PC-3 (cell line): Measurements from ENCODE around the gene FGFR3. TPM values are rescaled to one million over a fixed set of nuclear protein-coding genes. Genes with fewer than 3 reads are reported as not detected.

Experiments used
- ATAC-seq: fragments of 200-7000 bp; cut with Tn5 transposase; 2 replicates; pipeline ENCODE4 v1.9.1; 2020; ENCODE audit warnings: mild to moderate bottlenecking, moderate library complexity
- BruUV-seq: library from RNA; stranded (reverse); fragments of 400-500 nt; replicated peaks from 2 replicates; lab custom pipeline; 2021; lab: Mats Ljungman, UMichigan
- CTCF ChIA-PET: fragments of 300-600 bp; sonication (Branson Sonifier 250); formaldehyde crosslinking; loops from one replicate; lab custom pipeline; 2022; ENCODE audit warnings: antibody characterized with exemption; lab: Charles Lee
- POLR2A ChIA-PET: fragments of 300-600 bp; sonication (Branson Sonifier 250); formaldehyde crosslinking; loops from one replicate; lab custom pipeline; 2022; ENCODE audit warnings: antibody characterized with exemption; ENCODE audit not compliant: unreplicated experiment; lab: Charles Lee
- DNase-seq: peaks from one replicate; pipeline ENCODE4 v3.0.0-alpha.2; 2015
- H2AFZ ChIP-seq: fragments of 300-600 bp; sonication (generic); 2 replicates; pipeline ENCODE4 v1.6.0; 2016; ENCODE audit warnings: antibody characterized with exemption, low read length
- H3F3A ChIP-seq: fragments of 300-600 bp; sonication (generic); one replicate; pipeline ENCODE4 v1.6.0; 2017; ENCODE audit warnings: antibody characterized with exemption, low read length, control low read depth, mild to moderate bottlenecking; ENCODE audit not compliant: unreplicated experiment
- H3K27ac ChIP-seq: fragments of 300-600 bp; sonication (generic); 2 replicates; pipeline ENCODE4 v1.5.1; 2016; ENCODE audit warnings: mild to moderate bottlenecking, low read length
- H3K27me3 ChIP-seq: fragments of 300-600 bp; sonication (generic); 2 replicates; pipeline ENCODE4 v1.6.1; 2016; ENCODE audit warnings: low read length, mixed read lengths
- H3K36me3 ChIP-seq: fragments of 300-600 bp; sonication (generic); 2 replicates; pipeline ENCODE4 v1.6.1; 2016; ENCODE audit warnings: low read depth, mixed run types, low read length, mixed read lengths
- H3K4me1 ChIP-seq: fragments of 300-600 bp; sonication (generic); 2 replicates; pipeline ENCODE4 v1.5.1; 2016; ENCODE audit warnings: low read length; ENCODE audit not compliant: insufficient read depth
- H3K4me2 ChIP-seq: fragments of 300-600 bp; sonication (generic); 2 replicates; pipeline ENCODE4 v1.6.0; 2016; ENCODE audit warnings: low read length
- H3K4me3 ChIP-seq: fragments of 300-600 bp; sonication (generic); 2 replicates; pipeline ENCODE4 v1.5.1; 2016; ENCODE audit warnings: mild to moderate bottlenecking, low read length, mixed read lengths
- H3K79me2 ChIP-seq: fragments of 300-600 bp; sonication (generic); 2 replicates; pipeline ENCODE4 v1.6.1; 2017; ENCODE audit warnings: low read length, mixed read lengths
- H3K9ac ChIP-seq: fragments of 300-600 bp; sonication (generic); 2 replicates; pipeline ENCODE4 v1.6.0; 2016; ENCODE audit warnings: mild to moderate bottlenecking, low read length
- H3K9me2 ChIP-seq: fragments of 300-600 bp; sonication (generic); replicated peaks from 2 replicates; pipeline ENCODE4 v1.6.1; 2016; ENCODE audit warnings: mixed run types, low read length, mixed read lengths
- H3K9me3 ChIP-seq: fragments of 300-600 bp; sonication (generic); 2 replicates; pipeline ENCODE4 v1.6.1; 2016; ENCODE audit warnings: low read length, mixed read lengths
- H4K20me1 ChIP-seq: fragments of 300-600 bp; sonication (generic); 2 replicates; pipeline ENCODE4 v1.6.1; 2016; ENCODE audit warnings: low read length, mixed read lengths
- EZH2 ChIP-seq: fragments of 300-600 bp; sonication (generic); IDR thresholded peaks from one replicate; pipeline ENCODE4 v1.6.1; 2017; ENCODE audit warnings: antibody characterized with exemption, mild to moderate bottlenecking, low read length; ENCODE audit not compliant: unreplicated experiment
- EZH2phosphoT487 ChIP-seq: fragments of 300-600 bp; sonication (generic); IDR thresholded peaks from 2 replicates; pipeline ENCODE4 v1.6.1; 2018; ENCODE audit warnings: mild to moderate bottlenecking, antibody characterized with exemption, low read length, borderline replicate concordance
- intact Hi-C: fragments of 100-400 bp; cut with micrococcal nuclease; formaldehyde crosslinking; loops from 2 replicates; pipeline ENCODE4 v1.9.0; 2023
- total RNA-seq: library from RNA; depleted of rRNA; stranded (reverse); fragments of >200 nt; gene quantifications from 2 replicates; pipeline ENCODE4 v1.2.3, GENCODE V29; 2014
- TF ChIP-seq, protein P1 (sequence below): fragments of 300-600 bp; sonication (generic); conservative IDR thresholded peaks from 2 replicates; pipeline ENCODE4 v1.5.1; 2017; ENCODE audit warnings: antibody characterized with exemption, low read depth, mild to moderate bottlenecking, low read length

The FGFR3 gene
- total RNA-seq, 1 experiment from 2014 or later: 0.11 TPM

DNA sequence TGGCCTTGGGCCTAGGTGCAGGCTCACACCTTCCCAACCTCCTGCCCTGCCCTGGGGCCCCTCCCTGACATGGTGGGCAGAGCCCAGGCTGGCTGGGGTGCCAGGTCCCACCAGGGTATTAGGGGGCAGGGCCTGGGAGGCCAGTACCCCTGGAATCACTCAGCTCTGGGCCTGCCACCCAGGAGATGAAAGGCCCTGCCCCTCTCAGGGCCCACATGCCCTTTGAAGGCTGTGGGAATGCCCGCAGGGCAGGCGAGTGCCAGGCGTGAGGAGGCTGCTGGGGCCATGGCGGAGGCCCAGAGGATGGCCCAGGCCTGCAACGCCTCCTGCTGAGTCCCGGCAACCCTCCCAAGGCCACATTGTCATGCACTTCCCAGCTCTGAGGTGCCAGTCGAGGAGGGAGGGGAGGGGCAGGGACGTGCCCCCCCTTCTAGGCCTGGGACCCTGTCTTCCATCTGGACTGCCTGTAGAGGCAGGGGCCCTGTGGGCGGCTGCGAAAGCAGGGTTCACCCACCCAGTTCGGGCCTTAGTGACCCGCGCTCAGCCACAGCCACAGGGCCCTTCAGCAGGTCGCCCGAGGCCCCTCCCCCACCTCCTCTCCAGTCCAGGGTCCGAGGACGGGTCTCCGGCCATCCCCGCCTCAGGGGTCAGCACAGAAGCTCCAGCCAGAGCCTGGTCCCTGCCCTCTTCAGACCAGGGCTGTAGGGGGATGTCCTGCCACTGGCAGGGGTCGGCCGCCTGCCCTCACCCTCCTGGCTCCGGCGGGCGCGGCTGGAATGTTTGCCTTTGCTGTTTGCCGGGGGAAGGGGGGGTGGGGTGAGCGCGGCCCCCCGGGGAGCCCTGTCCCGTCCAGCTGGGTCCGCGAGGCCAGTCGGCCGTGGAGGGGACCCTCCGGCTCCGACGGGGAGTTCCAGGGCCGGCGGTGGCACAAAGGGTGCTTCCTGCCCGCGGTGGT, 26.7 kb upstream of the FGFR3 start:
- Histone ChIP-seq H3K4me1 (no peaks in the 10 kb centered on the region), H3K9me2 (no peaks in the 10 kb centered on the region), H3K4me2 (no peak overlapping the region), H4K20me1 (no peaks in the 10 kb centered on the region), H3K9ac (no peak overlapping the region), H3K9me3 (no peaks in the 10 kb centered on the region), H3F3A (no peaks in the 10 kb centered on the region), H3K36me3 (no peaks in the 10 kb centered on the region), H3K4me3 (no peak overlapping the region), H2AFZ (no peak overlapping the region), H3K27me3 (no peaks in the 10 kb centered on the region), H3K27ac (no peak overlapping the region), H3K79me2 (no peaks in the 10 kb centered on the region)
- CTCF ChIA-PET: no interaction called here
- no TSS peak for BruUV-seq
- intact Hi-C loops: no loop called here
- ATAC-seq (no peak), DNase-seq (no peak)
- POLR2A ChIA-PET: no interaction called here
- no peak for TF ChIP-seq EZH2phosphoT487
- no peak for TF ChIP-seq EZH2
- TF ChIP-seq, protein P1, sequence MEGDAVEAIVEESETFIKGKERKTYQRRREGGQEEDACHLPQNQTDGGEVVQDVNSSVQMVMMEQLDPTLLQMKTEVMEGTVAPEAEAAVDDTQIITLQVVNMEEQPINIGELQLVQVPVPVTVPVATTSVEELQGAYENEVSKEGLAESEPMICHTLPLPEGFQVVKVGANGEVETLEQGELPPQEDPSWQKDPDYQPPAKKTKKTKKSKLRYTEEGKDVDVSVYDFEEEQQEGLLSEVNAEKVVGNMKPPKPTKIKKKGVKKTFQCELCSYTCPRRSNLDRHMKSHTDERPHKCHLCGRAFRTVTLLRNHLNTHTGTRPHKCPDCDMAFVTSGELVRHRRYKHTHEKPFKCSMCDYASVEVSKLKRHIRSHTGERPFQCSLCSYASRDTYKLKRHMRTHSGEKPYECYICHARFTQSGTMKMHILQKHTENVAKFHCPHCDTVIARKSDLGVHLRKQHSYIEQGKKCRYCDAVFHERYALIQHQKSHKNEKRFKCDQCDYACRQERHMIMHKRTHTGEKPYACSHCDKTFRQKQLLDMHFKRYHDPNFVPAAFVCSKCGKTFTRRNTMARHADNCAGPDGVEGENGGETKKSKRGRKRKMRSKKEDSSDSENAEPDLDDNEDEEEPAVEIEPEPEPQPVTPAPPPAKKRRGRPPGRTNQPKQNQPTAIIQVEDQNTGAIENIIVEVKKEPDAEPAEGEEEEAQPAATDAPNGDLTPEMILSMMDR: no peak

DNA sequence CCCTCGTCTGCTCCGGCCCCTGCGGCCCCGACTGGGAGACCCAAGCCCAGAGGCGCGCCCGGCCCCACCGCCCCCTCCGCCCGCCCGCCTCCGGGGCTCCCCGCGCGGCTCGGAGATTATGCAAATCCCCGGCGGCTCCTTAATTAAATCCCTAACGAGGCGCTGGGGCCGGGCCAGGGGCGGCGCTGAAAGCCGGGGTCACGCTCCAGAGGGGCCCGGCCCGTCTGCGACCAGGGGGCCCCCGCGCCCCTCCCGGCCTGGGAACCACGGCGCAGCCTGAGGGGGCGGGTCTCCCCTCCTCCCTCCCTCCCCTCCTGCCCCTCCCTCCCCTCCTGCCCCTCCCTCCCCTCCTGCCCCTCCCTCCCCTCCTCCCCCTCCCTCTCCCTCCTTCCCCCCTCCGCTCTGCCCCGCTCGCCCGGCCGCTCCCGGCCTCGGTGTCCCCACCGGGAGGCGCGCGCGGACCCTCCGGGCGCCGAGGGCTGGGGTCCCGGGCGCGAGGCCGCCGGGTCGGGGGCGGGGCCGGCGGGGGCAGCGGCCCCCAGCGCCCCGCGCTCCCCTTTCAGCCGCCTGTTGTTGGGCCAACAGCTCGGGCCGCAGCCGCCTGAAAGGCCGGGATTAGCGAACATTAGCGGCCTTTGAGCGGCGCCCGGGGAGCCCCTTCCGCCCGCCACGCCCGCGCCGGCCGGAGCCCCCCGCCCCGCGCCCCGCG, 25.9 kb upstream of the FGFR3 start:
- Histone ChIP-seq H3K4me2 (no peak overlapping the region), H3K79me2 (no peaks in the 10 kb centered on the region), H3K27ac (no peak overlapping the region), H4K20me1 (no peaks in the 10 kb centered on the region), H3K4me3 (no peak overlapping the region), H3K27me3 (no peaks in the 10 kb centered on the region), H3K4me1 (no peaks in the 10 kb centered on the region), H3K9me3 (no peaks in the 10 kb centered on the region), H3K9ac (no peak overlapping the region), H2AFZ (no peak overlapping the region), H3K36me3 (no peaks in the 10 kb centered on the region), H3K9me2 (no peaks in the 10 kb centered on the region), H3F3A (no peaks in the 10 kb centered on the region)
- TF ChIP-seq, protein P1: no peak
- no peak for TF ChIP-seq EZH2phosphoT487
- ATAC-seq (0 out of 2 replicates have a peak, but pooled peaks have one; percentile 4), DNase-seq (no peak)
- intact Hi-C loops: no loop called here
- ChIA-PET POLR2A (no interaction called here), CTCF (interaction anchor here (1.0 kb wide), 1 partner anchor 22 kb away, joined by 9 read pairs; no protein-coding TSS in a partner anchor)
- no TSS peak for BruUV-seq
